8988T (cell line): ENCODE data around the gene ETNPPL.
"Not testable (repeated sequence)": the region's sequence is repeated elsewhere in the genome, so short reads cannot be mapped to it uniquely, and the experiment has no call there.

Experiments
- DNase-seq: peaks from one replicate; pipeline ENCODE4 v3.0.0; 2011

Gene ETNPPL

DNA sequence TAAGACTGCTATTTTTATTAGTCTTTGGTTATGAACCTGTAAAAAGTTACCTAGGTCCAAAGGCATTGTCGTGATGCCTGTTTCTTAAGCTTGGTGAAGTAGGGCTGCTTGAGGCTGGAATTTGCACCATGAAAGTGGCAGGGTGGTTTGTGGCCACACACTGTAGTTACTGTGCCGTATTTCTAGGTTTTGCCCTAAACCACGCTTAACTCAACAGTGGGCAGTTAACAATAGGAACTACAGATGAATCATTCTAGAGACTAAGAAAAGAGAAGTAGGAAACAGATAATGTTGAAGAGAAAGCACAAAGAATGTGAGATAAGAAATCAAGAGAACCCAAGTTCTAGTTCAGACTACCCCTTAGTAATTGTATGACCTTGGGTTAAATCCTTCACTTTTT is 11.5 kb downstream of the ETNPPL start:
- DNase-seq = no peak

DNA sequence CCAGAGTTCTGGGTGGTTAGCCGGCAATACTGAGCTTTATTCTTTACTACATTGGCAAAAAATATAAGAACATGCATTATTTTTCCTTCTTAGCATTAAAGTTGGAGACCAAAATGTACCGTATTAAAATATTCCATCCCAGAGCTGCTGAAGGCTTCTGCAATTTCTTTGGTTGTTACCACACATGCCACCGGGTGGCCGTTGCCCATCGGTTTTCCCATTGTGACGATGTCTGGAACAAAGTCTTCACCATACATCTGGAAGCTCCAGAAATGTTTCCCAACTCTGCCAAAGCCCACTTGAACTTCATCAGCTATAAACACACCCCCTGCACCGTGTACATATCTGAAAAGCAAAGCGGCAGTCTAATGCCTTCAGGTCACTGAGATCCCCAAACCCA is 13.7 kb downstream of the ETNPPL start:
- DNase-seq = no peak

DNA sequence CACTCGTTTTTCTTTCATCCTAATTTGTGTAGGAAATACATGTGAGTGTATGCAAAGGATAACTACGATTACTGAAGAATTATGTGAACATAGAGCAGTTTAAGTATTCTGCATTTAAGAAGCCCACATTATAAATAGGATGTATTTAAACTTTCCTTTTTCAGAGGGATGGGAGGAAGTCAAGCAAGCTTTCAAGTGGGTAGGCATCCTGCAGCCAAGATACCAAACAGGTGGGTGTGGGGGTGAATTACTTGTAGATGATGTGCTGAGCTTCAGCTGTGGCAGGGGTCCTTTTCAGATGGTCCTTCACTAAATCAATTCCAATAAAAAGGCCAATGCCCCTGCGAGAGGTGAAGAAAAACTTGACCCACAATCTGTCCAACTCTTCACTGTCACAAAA is 16.3 kb downstream of the ETNPPL start:
- no peak for DNase-seq

DNA sequence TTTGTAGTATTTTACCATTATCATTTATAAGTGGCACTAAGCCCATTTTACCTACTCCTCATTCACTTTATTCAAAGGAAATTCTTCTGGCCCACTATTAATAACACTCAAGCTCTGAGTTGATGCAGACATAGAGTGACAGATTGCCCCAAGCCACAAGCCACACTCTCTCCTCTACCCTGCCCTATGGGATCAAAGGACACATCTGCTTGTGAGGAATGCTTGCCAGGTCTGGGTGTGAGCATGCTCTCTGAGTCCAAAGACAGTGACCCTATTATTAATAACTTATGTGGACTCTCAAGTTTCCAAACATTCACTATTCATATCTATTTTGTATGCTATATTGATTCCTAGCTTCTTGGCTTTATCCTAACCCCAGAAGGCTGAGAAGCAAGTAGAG is 18.5 kb downstream of the ETNPPL start:
- no peak for DNase-seq

DNA sequence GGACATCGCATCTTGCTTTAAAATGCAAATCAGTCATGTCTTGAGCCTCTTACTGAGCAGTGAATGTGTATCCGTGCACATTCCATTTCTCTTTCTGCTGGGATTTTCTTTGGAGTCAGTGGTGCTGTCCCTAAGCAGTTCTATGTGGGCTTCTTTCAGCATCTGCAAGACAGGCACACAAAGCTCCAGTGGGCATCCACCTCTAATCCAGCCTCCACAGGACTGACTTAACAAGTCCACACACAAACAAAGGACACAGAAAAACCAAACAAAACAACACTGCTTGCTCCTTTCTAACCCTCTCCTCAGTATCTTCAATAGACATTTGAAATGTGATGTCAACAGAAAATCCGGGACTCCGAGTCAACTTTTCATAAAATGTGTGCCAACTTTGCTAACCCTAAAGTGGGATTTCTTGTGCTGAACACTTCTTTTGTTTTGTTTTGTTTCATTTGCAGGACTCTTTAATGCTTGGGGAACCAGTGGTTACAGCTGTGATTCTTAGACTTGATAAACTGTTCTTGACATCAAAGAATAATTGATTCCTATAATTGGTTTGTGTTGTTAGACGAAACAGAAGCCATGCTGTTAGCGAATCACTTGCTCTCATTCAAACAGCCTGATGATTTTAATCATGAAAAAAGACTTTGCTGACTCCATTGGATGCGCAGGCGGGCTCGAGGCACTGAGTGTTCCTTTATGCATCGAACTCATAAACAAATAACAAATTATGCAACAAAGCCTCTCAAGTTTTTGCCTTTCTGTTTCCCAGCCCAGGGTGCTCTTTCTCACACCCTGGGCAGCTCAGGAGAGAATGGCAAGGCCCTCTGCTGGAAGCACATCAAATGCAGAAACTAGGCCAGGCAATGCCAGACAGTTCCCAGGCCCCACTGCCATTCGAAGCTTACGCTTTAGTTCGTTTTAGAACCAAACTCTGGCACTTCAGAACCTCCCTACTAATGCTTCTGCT is 20.1 kb downstream of the ETNPPL start:
- no peak for DNase-seq

DNA sequence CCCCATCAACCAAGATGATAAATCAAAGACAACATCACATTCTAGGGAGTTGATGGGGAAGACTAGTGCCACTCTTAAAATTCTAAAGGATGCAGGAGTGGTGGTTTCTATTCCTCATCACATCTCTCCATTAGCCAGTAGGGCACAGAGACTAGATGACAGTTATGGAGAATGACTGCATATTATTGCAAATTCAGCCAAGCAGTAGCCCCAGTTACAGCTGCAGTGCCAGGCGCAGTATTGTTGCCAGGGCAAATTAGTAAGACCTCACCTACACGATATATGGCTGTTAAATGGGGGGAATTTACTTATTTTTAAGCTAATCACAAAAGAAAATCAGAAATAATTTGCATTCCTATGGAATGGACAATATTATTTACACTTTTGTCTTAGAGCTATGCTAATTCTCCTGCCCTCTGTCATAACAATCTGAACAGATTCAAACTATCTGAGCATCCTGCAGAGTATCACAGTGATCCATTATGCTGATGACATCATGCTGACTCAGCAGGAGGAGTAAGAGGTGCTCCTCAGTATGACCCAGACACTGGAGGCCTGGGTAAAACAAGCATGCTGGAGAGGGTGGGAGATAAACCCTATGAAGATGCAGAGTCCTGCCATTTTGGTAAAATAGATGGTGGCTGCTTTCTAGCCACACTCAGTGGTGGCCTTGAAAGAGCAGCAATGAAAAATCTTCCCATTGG is 24.7 kb downstream of the ETNPPL start:
- no peak for DNase-seq

DNA sequence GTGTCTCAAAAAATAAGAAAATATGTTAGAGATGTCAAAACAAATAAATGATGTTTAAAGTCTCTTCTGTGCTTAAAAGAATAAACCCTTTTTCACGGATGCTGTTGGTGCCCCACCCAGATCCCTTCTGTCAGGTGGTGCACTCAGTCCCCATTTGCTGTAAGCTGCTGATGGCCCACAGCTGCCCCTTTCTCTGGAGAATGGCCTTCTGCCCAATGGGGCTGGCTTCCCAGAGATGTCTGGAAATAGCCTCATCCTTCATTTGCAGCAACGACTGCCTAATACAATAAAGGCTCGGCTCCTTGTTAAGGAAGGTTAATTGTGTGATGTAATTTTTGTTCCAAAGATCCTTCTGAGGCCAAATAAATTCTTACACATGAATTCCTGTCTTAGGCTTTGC is 31.8 kb downstream of the ETNPPL start:
- no peak for DNase-seq

DNA sequence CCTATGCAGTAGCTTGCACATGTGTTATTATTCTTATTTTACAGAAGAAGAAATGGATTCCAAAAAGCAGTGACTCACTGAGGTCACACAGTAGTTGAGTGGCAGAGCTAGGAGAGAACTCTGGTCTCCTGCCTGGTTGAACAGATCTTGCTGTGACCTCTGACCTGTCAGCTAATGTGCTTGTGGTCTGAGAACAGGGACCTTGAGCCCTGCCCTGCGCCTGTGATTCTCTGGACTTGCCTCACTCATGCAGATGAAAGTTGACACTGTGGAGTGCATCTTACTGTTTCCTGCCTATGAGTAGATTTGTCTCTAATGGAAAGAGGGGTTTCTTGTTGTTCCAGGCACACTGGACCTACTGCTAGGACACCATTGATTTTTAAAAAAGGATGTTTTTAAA is 32.3 kb downstream of the ETNPPL start:
- no peak for DNase-seq

DNA sequence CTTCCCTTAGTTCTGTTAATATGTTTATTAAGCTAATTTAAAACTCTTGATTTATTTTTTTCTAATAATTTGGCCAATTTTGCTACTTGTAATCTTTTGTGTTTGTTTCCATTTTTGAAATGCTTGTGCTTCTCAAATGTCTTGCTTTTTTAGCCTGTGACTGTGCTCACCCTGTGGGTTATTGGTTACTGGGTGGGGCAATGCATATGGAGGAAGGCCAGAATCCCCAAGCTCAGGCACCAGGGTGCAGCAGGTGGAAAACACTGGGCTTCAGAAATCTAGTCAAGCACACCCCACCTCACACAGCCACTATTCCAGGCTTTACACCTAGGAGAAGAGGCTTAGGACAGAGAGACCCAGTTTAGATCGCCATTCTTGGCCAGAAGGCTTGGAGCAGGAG is 33.1 kb downstream of the ETNPPL start:
- DNase-seq = no peak

DNA sequence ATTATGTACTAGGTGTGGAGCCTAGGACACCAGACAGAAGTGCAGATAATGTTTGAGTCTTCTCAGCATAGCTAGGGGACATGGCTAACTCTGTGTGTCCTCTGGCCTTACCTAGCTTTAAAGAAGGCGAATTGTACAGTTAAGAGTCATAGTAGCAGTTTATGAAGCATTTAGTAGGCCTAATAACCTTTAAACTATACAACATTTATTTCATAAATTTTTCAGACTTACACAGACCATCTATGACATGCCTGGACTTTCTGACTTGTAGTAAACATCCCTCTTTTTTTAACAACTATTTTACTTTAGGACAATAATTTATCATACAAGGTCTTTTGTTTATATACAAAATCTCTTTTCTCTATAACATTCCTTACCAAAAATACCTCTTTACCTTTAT is 37.4 kb downstream of the ETNPPL start:
- DNase-seq = no peak

DNA sequence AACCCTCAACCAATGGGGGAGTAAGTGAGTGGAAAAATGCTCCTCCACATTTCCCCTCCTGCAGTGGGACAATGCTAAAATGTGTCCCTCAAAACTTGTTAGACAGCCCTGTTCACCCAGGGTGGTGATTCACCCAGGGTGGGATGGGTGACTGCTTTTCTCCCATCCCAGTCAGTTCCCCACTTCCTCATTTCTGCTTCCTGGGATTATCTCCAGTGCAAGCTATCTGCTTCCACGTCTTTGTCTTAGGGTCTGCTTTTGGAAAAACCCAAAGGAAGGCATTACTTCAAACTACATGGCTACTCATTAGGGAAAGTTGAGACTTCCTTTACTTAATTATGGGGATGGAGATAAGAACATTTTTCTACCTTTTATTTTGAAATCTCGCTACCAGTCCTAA is 45.5 kb downstream of the ETNPPL start:
- no peak for DNase-seq

DNA sequence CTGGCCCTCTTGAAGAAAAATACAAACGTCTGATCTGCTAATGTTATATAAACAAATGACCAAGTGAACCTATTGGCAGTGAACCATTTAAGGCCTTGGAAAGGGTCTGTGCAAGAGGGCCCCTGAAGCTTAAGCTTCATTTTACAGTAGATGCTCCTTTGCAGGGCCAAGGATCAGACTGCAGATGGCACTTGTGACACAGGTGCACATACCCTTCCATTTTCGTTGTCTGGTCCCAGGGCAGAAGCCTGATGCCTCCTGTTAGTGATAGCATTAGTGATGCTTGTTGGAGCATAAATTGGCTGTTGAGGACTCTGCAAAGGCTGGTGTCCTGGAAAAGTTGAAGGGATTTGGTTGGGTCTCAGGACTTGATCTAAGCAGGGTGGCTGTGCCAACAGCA is 46.5 kb downstream of the ETNPPL start:
- no peak for DNase-seq

DNA sequence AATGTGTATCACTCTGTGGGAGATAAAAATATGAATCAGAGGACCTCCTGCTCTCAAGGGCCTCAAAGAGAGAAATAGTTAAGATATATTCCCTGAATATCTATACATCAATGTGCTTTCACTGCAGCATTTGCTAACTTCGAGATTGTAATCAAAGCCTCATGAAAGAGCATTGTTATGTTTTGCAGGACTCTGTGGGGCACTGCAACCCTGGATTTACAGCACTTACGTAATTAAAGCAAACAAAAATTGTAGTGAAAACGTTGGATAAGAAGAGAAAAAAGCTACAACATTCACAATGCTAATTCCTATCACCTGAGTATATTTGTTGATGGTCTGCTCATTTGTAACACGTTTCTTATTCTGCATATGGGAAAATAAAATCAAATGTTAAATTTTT is 48.0 kb downstream of the ETNPPL start:
- no peak for DNase-seq

DNA sequence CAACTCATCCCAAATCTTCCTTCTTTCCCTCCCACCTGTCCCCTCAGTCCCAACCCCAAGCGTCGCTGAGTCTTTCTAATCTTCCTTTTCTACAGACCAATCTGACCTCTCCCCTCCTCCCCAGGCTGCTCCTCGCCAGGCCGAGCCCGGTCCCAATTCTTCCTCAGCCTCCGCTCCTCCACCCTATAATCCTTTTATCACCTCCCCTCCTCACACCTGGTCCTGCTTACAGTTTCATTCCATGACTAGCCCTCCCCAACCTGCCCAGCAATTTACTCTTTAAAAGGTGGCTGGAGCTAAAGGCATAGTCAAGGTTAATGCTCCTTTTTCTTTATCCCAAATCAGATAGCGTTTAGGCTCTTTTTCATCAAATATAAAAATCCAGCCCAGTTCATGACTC is 52.3 kb downstream of the ETNPPL start:
- DNase-seq = not testable (repeated sequence)

DNA sequence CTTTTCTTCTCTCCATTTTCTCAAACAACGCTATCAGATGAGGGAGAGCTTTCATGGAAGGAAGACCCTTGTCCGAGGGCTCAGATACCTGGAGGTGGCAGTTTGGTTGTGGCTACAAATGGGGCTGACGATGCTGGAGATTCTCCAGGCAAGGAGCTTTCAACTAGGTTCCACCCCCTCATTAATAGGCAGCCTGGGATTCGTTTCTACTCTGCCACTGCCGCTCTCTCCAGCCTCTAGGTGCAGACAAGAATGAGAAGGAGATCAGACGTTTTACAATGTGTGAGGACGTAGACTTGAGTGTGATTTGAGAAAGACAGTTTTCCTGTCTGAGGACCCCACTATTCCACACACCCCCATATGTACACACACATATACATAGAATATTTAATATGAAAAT is 53.1 kb downstream of the ETNPPL start:
- no peak for DNase-seq

DNA sequence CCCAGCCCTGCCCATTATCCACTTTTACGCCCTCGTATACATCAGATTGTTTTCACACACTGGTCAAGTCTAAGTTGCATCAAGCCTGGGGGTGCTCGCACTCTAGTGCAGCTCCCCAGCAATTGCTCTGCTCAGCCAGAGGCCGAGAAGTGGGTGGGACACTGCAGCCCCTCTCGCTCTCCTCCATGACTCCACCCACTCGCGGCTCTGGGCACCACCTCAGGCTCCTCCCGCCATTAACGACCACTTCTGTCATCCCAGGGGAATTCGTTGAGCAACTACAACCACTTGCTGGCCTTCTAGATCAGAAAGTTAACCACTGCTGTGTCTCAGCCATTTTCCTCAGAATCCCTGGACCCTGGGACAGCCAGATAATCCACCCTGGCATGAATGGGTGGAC is 53.6 kb downstream of the ETNPPL start:
- DNase-seq = no peak

DNA sequence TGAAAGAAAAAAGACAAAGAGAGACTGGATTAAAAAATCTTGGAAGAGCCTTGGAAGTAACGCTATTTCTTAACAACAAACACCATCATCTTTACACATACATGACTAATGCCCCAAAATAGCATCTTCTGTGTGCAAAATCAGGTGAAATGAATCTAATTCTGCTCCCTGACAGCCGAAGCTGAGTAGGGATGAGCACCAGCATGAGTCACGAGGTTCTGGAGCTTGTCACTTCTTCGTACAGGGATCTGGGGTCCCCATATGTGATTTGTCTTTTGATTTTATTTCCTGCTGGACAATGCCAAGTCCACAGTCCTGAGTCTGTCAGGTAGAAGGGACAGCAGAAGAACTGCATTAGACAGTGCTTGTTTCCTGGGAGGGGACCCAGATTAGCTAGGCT is 56.6 kb downstream of the ETNPPL start:
- no peak for DNase-seq

DNA sequence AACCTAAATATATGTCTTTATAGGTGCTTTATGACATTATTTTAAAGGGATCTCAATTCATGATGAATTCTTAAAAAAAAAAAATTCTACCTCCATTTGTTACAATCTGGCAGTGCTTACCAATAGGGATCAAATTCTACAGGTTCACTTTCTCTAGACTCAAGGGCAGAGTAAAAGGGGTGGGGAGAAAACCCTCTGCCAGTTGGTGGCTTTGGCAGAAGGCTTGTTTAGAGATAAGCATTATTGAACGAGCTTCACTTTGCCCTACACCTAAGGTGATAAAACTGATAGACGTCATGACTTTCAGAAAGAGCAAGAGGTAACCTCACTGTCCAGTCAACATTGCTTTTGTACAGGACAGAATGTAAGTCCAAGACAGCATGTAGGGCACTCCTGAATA is 58.9 kb downstream of the ETNPPL start:
- no peak for DNase-seq

DNA sequence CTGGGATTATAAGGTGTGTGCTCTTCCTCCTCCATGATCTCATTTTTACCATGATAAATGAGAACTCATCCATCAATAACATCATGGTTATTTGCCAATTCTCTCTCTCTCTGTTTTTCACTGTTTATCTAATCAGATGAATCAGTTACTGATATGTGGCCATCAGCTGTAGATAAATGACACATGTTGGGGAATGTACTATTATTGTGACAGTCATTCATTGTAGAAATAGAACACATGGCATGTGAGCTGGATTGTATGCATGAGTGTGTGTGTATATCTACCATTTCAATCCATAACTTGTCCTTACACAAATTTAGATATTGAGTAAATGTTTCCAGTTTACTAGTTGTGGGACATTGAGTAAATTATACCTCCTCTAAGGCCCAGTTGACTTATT is 59.5 kb downstream of the ETNPPL start:
- no peak for DNase-seq

DNA sequence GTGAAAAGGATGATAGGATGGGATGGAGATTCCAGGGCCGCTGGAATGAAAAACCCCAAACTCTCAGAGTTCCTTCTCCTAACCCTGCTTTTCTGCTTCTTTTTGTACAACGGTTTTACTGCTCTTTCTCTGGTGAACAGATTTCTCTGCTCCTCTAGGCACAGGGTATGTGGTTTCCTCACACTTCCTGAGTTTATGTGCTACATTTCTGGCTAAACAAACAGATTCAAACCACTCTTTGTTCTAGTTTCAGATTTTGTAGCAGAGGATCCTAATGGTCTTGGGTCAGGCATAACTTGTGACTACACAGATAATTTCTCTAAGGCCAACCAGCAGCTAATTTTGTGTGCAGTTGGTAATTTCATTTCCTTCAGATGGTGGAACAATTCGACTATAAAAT is 59.9 kb downstream of the ETNPPL start:
- DNase-seq = no peak

DNA sequence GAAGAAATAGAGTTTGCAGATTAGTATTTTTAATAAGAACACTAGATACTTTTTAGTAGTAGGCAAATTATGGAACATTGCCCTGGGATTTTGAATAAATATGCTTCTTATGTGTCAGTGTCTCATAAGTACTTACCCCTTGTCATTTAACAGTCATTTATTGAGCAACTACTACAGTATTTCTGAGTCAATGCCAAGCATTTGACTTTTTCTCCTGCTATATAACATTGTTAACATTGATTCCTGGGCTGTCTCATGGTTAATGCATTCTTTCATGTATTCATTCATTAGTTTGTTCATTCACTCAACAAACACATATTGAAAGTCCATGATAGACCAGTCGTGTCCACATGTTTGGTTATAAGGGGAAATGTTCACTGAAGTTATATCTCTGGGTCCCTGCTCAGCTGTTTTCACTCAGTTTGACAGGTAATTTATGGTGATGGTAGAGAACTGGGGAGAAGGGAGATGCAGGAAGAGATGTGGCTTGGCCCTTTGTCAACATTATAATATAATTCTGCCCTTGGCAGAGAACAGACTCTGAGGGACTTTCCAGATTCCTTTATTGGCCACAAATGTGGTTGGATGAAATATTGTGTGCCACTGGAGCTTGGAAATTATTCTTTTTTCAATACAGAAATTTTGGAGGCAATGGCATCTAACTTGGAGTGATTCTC is 62.6 kb downstream of the ETNPPL start:
- DNase-seq = no peak

DNA sequence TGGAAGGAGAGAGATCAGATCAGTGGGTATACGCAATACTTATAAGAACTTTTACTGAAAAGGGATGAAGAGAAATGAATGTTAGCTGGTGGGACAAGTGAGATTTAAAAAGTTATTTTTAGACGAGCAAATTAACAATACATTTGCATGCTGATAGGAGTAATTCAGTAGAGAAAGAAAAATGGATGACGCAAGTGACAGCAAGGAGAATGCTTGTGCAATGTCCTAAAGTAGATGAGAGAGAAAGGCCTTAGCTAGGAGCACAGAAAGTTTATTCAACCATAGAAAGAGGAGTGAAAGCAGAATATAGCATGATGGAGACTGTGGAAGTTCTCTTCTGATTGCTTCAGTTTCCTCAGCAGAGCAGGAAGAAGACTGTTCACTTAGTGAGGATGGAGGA is 66.7 kb downstream of the ETNPPL start:
- no peak for DNase-seq

DNA sequence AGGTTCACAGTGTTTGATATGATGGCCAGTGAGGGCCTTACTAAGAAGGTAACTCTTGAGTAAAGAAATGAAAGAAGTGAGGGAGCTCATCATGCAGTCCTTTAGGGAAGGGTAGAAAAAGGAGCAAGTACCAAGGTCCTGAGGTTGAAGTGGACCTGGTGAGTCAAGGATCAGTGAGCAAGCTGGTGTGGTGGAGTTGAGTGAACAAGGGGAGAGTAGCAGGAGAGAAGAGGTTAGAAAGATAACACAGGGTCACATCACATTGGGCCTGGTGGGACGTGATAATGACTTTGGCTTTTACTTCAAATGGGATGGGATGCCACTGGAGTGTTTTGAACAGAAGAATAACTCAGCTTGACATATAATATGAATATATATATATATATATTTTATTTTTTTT is 67.8 kb downstream of the ETNPPL start:
- no peak for DNase-seq

DNA sequence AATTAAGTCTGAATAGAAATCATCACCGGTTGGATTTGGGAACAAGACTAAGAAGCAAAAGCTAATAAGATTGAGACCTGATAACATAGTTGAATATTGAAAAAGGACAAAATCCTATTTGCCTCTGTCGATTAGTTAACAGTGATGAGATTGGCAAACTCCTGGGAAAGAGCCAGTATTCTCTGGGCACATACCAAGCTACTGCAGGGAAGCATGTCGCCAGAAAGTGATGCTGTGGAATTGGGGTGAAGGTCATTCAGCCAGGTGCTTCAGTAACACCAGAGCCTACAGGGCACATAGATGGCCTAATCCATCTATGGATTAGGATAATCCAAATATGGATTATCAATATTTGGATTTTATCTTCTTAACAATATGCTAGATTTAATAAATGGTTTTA is 68.4 kb downstream of the ETNPPL start:
- DNase-seq = no peak
